DOHH2 (cell line): Measurements from ENCODE around the gene PTGR2.

ENCODE experiments used
- CTCF ChIP-seq: fragments of 200-600 bp; sonication (generic); IDR thresholded peaks from one replicate; pipeline ENCODE4 v1.5.1; 2014; ENCODE audit warnings: antibody characterized with exemption, mild to moderate bottlenecking, low read depth, low read length; ENCODE audit not compliant: poor library complexity, severe bottlenecking
- EZH2phosphoT487 ChIP-seq: fragments of 200-600 bp; sonication (generic); IDR thresholded peaks from 2 replicates; pipeline ENCODE4 v1.6.1; 2017; ENCODE audit warnings: borderline replicate concordance, mild to moderate bottlenecking, antibody characterized with exemption, low read length, moderate library complexity, mixed read lengths

GRCh38 chr14:73895939-73896338 lies 44.3 kb downstream of the PTGR2 start:
- TF ChIP-seq CTCF (no peak), EZH2phosphoT487 (no peak)
